PC-3 (cell line): ENCODE results near the gene DGKG. TPM values are rescaled to one million over a fixed set of nuclear protein-coding genes. Genes with fewer than 3 reads are reported as not detected.

ENCODE experiments used
- ATAC-seq: fragments of 200-7000 bp; cut with Tn5 transposase; 2 replicates; pipeline ENCODE4 v1.9.1; 2020; ENCODE audit warnings: mild to moderate bottlenecking, moderate library complexity
- BruUV-seq: library from RNA; stranded (reverse); fragments of 400-500 nt; replicated peaks from 2 replicates; lab custom pipeline; 2021; lab: Mats Ljungman, UMichigan
- CTCF ChIA-PET: fragments of 300-600 bp; sonication (Branson Sonifier 250); formaldehyde crosslinking; loops from one replicate; lab custom pipeline; 2022; ENCODE audit warnings: antibody characterized with exemption; lab: Charles Lee
- POLR2A ChIA-PET: fragments of 300-600 bp; sonication (Branson Sonifier 250); formaldehyde crosslinking; loops from one replicate; lab custom pipeline; 2022; ENCODE audit warnings: antibody characterized with exemption; ENCODE audit not compliant: unreplicated experiment; lab: Charles Lee
- DNase-seq: peaks from one replicate; pipeline ENCODE4 v3.0.0-alpha.2; 2015
- H2AFZ ChIP-seq: fragments of 300-600 bp; sonication (generic); 2 replicates; pipeline ENCODE4 v1.6.0; 2016; ENCODE audit warnings: antibody characterized with exemption, low read length
- H3F3A ChIP-seq: fragments of 300-600 bp; sonication (generic); one replicate; pipeline ENCODE4 v1.6.0; 2017; ENCODE audit warnings: antibody characterized with exemption, low read length, control low read depth, mild to moderate bottlenecking; ENCODE audit not compliant: unreplicated experiment
- H3K27ac ChIP-seq: fragments of 300-600 bp; sonication (generic); 2 replicates; pipeline ENCODE4 v1.5.1; 2016; ENCODE audit warnings: mild to moderate bottlenecking, low read length
- H3K27me3 ChIP-seq: fragments of 300-600 bp; sonication (generic); 2 replicates; pipeline ENCODE4 v1.6.1; 2016; ENCODE audit warnings: low read length, mixed read lengths
- H3K36me3 ChIP-seq: fragments of 300-600 bp; sonication (generic); 2 replicates; pipeline ENCODE4 v1.6.1; 2016; ENCODE audit warnings: low read depth, mixed run types, low read length, mixed read lengths
- H3K4me1 ChIP-seq: fragments of 300-600 bp; sonication (generic); 2 replicates; pipeline ENCODE4 v1.5.1; 2016; ENCODE audit warnings: low read length; ENCODE audit not compliant: insufficient read depth
- H3K4me2 ChIP-seq: fragments of 300-600 bp; sonication (generic); 2 replicates; pipeline ENCODE4 v1.6.0; 2016; ENCODE audit warnings: low read length
- H3K4me3 ChIP-seq: fragments of 300-600 bp; sonication (generic); 2 replicates; pipeline ENCODE4 v1.5.1; 2016; ENCODE audit warnings: mild to moderate bottlenecking, low read length, mixed read lengths
- H3K79me2 ChIP-seq: fragments of 300-600 bp; sonication (generic); 2 replicates; pipeline ENCODE4 v1.6.1; 2017; ENCODE audit warnings: low read length, mixed read lengths
- H3K9ac ChIP-seq: fragments of 300-600 bp; sonication (generic); 2 replicates; pipeline ENCODE4 v1.6.0; 2016; ENCODE audit warnings: mild to moderate bottlenecking, low read length
- H3K9me2 ChIP-seq: fragments of 300-600 bp; sonication (generic); replicated peaks from 2 replicates; pipeline ENCODE4 v1.6.1; 2016; ENCODE audit warnings: mixed run types, low read length, mixed read lengths
- H3K9me3 ChIP-seq: fragments of 300-600 bp; sonication (generic); 2 replicates; pipeline ENCODE4 v1.6.1; 2016; ENCODE audit warnings: low read length, mixed read lengths
- H4K20me1 ChIP-seq: fragments of 300-600 bp; sonication (generic); 2 replicates; pipeline ENCODE4 v1.6.1; 2016; ENCODE audit warnings: low read length, mixed read lengths
- EZH2 ChIP-seq: fragments of 300-600 bp; sonication (generic); IDR thresholded peaks from one replicate; pipeline ENCODE4 v1.6.1; 2017; ENCODE audit warnings: antibody characterized with exemption, mild to moderate bottlenecking, low read length; ENCODE audit not compliant: unreplicated experiment
- EZH2phosphoT487 ChIP-seq: fragments of 300-600 bp; sonication (generic); IDR thresholded peaks from 2 replicates; pipeline ENCODE4 v1.6.1; 2018; ENCODE audit warnings: mild to moderate bottlenecking, antibody characterized with exemption, low read length, borderline replicate concordance
- intact Hi-C: fragments of 100-400 bp; cut with micrococcal nuclease; formaldehyde crosslinking; loops from 2 replicates; pipeline ENCODE4 v1.9.0; 2023
- total RNA-seq: library from RNA; depleted of rRNA; stranded (reverse); fragments of >200 nt; gene quantifications from 2 replicates; pipeline ENCODE4 v1.2.3, GENCODE V29; 2014
- TF ChIP-seq, protein P1 (sequence below): fragments of 300-600 bp; sonication (generic); conservative IDR thresholded peaks from 2 replicates; pipeline ENCODE4 v1.5.1; 2017; ENCODE audit warnings: antibody characterized with exemption, low read depth, mild to moderate bottlenecking, low read length

Gene DGKG
- total RNA-seq, 1 experiment from 2014 or later: 2.7 TPM

DNA sequence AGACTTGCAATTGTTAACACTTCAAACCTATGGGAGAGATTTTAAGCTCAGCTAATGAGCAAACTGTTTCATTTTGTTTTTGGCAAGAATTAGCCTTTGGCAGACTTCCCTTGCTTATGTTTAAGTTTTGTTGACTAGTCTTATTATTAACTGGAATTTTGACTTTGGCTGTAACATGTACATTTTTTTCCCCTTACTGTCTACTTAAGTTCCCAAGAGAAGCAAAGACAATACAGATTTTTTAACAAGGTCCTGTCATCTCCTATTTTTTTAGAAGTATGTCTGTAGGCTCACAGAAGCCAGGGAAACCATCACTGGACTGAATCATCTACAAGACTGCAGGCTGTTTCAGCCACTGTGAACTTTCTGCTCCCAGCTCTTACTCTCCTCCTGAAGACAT is 74.3 kb downstream of the DGKG start:
- H3F3A ChIP-seq: no peaks in the 10 kb centered on the region
- no peak overlapping the region for H3K4me3 ChIP-seq
- no peak for TF ChIP-seq EZH2
- TF ChIP-seq, protein P1, sequence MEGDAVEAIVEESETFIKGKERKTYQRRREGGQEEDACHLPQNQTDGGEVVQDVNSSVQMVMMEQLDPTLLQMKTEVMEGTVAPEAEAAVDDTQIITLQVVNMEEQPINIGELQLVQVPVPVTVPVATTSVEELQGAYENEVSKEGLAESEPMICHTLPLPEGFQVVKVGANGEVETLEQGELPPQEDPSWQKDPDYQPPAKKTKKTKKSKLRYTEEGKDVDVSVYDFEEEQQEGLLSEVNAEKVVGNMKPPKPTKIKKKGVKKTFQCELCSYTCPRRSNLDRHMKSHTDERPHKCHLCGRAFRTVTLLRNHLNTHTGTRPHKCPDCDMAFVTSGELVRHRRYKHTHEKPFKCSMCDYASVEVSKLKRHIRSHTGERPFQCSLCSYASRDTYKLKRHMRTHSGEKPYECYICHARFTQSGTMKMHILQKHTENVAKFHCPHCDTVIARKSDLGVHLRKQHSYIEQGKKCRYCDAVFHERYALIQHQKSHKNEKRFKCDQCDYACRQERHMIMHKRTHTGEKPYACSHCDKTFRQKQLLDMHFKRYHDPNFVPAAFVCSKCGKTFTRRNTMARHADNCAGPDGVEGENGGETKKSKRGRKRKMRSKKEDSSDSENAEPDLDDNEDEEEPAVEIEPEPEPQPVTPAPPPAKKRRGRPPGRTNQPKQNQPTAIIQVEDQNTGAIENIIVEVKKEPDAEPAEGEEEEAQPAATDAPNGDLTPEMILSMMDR: no peak
- no peak for TF ChIP-seq EZH2phosphoT487
- DNase-seq: peak; percentile 54
- no peak overlapping the region for H2AFZ ChIP-seq
- no peaks in the 10 kb centered on the region for H3K79me2 ChIP-seq
- no peaks in the 10 kb centered on the region for H3K27me3 ChIP-seq
- no TSS peak for BruUV-seq
- CTCF ChIA-PET: interaction anchor here (0.6 kb wide), 1 partner anchor 344 kb away, joined by 3 read pairs; no protein-coding TSS in a partner anchor
- intact Hi-C loops: no loop called here
- H3K9me3 ChIP-seq: no peaks in the 10 kb centered on the region
- peaks cover 23% of the 10 kb centered on the region for H3K4me1 ChIP-seq
- POLR2A ChIA-PET: no interaction called here
- peak overlapping the region; percentile 65 for H3K27ac ChIP-seq
- H3K36me3 ChIP-seq: no peaks in the 10 kb centered on the region
- H4K20me1 ChIP-seq: no peaks in the 10 kb centered on the region
- ATAC-seq: peak; percentile 32
- peak overlapping the region; percentile 21; the same call in 1 of the 2 replicates for H3K4me2 ChIP-seq
- H3K9me2 ChIP-seq: no peaks in the 10 kb centered on the region
- peak overlapping the region; percentile 14; the same call in 1 of the 2 replicates for H3K9ac ChIP-seq

DNA sequence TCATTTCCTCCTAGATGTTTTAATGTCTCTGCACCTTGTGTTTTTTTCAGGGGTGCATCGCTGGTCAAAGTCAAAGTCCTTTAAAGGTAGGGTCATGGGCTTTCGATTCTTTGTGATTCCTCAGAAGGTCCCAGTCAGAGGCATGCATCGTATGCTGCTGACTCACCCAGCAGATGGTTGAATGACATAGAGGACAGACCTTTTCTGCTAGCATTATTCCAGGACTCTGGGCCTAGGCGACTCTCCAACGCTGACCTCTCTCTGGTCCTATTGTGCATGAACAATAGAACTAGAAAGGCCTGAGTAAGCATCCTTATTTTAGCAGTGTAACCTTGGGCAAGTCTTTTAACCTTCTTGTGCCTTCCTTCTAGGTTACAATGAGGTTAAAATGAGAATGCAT is 75.9 kb downstream of the DGKG start:
- Histone ChIP-seq H3K4me1 (peaks cover 32% of the 10 kb centered on the region), H3K4me2 (no peak overlapping the region), H3K27me3 (no peaks in the 10 kb centered on the region), H4K20me1 (no peaks in the 10 kb centered on the region), H3K9me2 (no peaks in the 10 kb centered on the region), H3F3A (no peaks in the 10 kb centered on the region), H3K27ac (no peak overlapping the region), H3K79me2 (no peaks in the 10 kb centered on the region), H3K9me3 (no peaks in the 10 kb centered on the region), H3K36me3 (no peaks in the 10 kb centered on the region), H3K4me3 (no peak overlapping the region), H3K9ac (no peak overlapping the region), H2AFZ (no peak overlapping the region)
- ATAC-seq (no peak), DNase-seq (no peak)
- no peak for TF ChIP-seq EZH2
- TF ChIP-seq EZH2phosphoT487: no peak
- TF ChIP-seq, protein P1: no peak
- ChIA-PET CTCF (no interaction called here), POLR2A (no interaction called here)
- intact Hi-C loops: no loop called here
- no TSS peak for BruUV-seq

DNA sequence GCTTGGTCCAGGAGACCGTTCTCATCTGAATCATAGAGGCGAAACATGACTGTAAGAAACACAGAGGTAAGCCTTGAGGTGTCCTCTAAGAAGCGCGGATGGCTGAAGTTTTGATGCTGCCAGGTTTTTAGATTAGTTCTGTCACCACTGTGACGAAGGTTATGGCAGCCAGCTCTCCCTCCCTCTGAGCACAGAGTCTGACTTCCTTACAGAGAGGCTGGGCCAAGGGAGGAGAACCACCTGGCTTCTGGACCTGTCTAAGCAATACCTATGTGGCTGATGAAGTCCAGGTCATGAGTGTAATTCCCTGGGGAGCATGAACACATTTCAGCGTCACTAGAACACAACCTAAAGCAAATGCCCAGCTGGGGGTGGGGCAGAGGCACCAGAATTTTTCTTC is 77.4 kb downstream of the DGKG start:
- Histone ChIP-seq H3K27ac (peak overlapping the region; percentile 93), H3F3A (no peaks in the 10 kb centered on the region), H3K4me3 (no peak overlapping the region), H2AFZ (no peak overlapping the region), H3K4me1 (peaks cover 40% of the 10 kb centered on the region), H3K27me3 (no peaks in the 10 kb centered on the region), H3K9ac (no peak overlapping the region), H3K9me3 (no peaks in the 10 kb centered on the region), H4K20me1 (no peaks in the 10 kb centered on the region), H3K9me2 (no peaks in the 10 kb centered on the region), H3K36me3 (no peaks in the 10 kb centered on the region), H3K79me2 (no peaks in the 10 kb centered on the region), H3K4me2 (no peak overlapping the region)
- DNase-seq (no peak), ATAC-seq (no peak)
- POLR2A ChIA-PET: no interaction called here
- TF ChIP-seq EZH2phosphoT487: no peak
- no peak for TF ChIP-seq EZH2
- TF ChIP-seq, protein P1: no peak
- CTCF ChIA-PET: no interaction called here
- BruUV-seq: no TSS peak
- intact Hi-C loops: loop anchor here (5.0 kb wide), 1 partner anchor 133 kb away; no protein-coding TSS in a partner anchor
